H1 (cell line): Measurements from ENCODE around the gene CNOT3.

Experiments used
- FOSL1 ChIP-seq: IDR thresholded peaks from 2 replicates; pipeline ENCODE4 v1.6.1; 2011; ENCODE audit warnings: mild to moderate bottlenecking, low read depth, low read length, moderate library complexity; ENCODE audit not compliant: insufficient read depth
- GABPA ChIP-seq: IDR thresholded peaks from 2 replicates; pipeline ENCODE4 v1.6.1; 2011; ENCODE audit warnings: mild to moderate bottlenecking, low read length, moderate library complexity, borderline replicate concordance; ENCODE audit not compliant: insufficient read depth
- POLR2A ChIP-seq, 2 experiments: IDR thresholded peaks; 1 replicate in 1 of 2; 2 replicates in 1 of 2; pipeline ENCODE4 v1.6.1; 2011; ENCODE audit warnings: low read depth in 2 of 2, low read length in 2 of 2, mild to moderate bottlenecking in 2 of 2; ENCODE audit errors: control extremely low read depth in 1 of 2
- TF ChIP-seq, protein P1 (sequence below): IDR thresholded peaks from 2 replicates; pipeline ENCODE4 v1.6.1; 2011; ENCODE audit warnings: low read length, improper control_type of control experiment

GRCh38 chr19:54179262-54179852 lies 41.8 kb downstream of the CNOT3 start:
- TF ChIP-seq, protein P1, sequence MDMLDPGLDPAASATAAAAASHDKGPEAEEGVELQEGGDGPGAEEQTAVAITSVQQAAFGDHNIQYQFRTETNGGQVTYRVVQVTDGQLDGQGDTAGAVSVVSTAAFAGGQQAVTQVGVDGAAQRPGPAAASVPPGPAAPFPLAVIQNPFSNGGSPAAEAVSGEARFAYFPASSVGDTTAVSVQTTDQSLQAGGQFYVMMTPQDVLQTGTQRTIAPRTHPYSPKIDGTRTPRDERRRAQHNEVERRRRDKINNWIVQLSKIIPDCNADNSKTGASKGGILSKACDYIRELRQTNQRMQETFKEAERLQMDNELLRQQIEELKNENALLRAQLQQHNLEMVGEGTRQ: no peak
- no peak for TF ChIP-seq GABPA
- TF ChIP-seq POLR2A (IDR thresholded peaks at IDR 0.05; ENCODE audit: control extremely low read depth in 1 of 2, low read depth in 2 of 2, low read length in 2 of 2): no peak
- no peak for TF ChIP-seq FOSL1
